Fibroblast of villous mesenchyme (primary cell): Measurements from ENCODE around the gene GRIK4. TPM values are rescaled to one million over a fixed set of nuclear protein-coding genes. Genes with fewer than 3 reads are reported as not detected.

Source experiments
- DNase-seq: peaks from one replicate; pipeline ENCODE4 v3.0.0-alpha.2; 2010; ENCODE audit warnings: low read depth
- H3K4me3 ChIP-seq: 2 replicates; pipeline ENCODE4 v1.5.1; 2011; ENCODE audit warnings: low read depth, mild to moderate bottlenecking, low read length
- CTCF ChIP-seq: IDR thresholded peaks from 2 replicates; pipeline ENCODE4 v1.5.1; 2012; ENCODE audit warnings: low read depth, mild to moderate bottlenecking, low read length; ENCODE audit not compliant: insufficient read depth
- total RNA-seq: library from RNA; depleted of rRNA; stranded (reverse); fragments of >200 nt; gene quantifications from 2 replicates; pipeline ENCODE4 v1.2.3, GENCODE V29; 2012

The GRIK4 gene
- total RNA-seq, 1 donor, result under 0.01 TPM

GRCh38 chr11:120771551-120772060, 260.1 kb downstream of the GRIK4 start:
- TF ChIP-seq CTCF, result no peak
- no peak for DNase-seq
- H3K4me3 ChIP-seq, result no peak overlapping the region

GRCh38 chr11:120773501-120774031, 262.0 kb downstream of the GRIK4 start:
- peak; percentile 24 for DNase-seq
- no peak overlapping the region for H3K4me3 ChIP-seq
- TF ChIP-seq CTCF, result no peak

- DNase-seq, result no peak
- no peak overlapping the region for H3K4me3 ChIP-seq
- no peak for TF ChIP-seq CTCF
These were observed 263.2 kb downstream of the GRIK4 start for GRCh38 chr11:120774591-120775386.

- no peak for TF ChIP-seq CTCF
- no peak overlapping the region for H3K4me3 ChIP-seq
- DNase-seq, result no peak
These were observed 264.7 kb downstream of the GRIK4 start for GRCh38 chr11:120775986-120776951.

GRCh38 chr11:120778685-120779490, 267.3 kb downstream of the GRIK4 start:
- no peak for TF ChIP-seq CTCF
- no peak for DNase-seq

GRCh38 chr11:120780239-120780638, 268.7 kb downstream of the GRIK4 start:
- no peak for TF ChIP-seq CTCF
- no peak overlapping the region for H3K4me3 ChIP-seq
- DNase-seq, result no peak

More at GRCh38 chr11:120778685-120779490, 267.3 kb downstream of the GRIK4 start:
- no peak overlapping the region for H3K4me3 ChIP-seq
